ENCODE data around the gene ADGRL3. TPM values are rescaled to one million over a fixed set of nuclear protein-coding genes. Genes with fewer than 3 reads are reported as not detected.

ADGRL3 gene
- total RNA-seq, 1 donor from 2014 or later: 44.8 TPM

DNA sequence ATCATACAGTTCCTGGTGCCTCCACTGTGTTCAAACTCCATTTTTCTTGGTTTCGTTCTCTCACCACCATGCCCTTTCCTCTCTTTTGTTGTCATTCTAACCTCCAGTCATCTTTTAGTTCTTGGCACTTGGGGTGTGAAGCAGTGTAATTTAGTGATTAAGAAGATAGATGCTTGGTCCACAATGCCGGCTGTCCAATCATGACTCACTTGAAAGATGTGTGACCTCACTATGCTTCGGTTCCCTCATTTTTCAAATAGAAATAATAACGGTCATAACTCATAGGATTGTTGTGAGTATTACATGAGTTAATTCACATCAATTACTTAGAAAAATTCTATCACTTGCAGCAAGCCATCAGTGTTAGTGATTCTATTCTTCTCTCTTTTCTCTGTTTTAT lies 327.8 kb downstream of the ADGRL3 start:
- no peaks in the 10 kb centered on the region for H3K27me3 Mint-ChIP-seq (ENCODE audit: unreplicated experiment)

DNA sequence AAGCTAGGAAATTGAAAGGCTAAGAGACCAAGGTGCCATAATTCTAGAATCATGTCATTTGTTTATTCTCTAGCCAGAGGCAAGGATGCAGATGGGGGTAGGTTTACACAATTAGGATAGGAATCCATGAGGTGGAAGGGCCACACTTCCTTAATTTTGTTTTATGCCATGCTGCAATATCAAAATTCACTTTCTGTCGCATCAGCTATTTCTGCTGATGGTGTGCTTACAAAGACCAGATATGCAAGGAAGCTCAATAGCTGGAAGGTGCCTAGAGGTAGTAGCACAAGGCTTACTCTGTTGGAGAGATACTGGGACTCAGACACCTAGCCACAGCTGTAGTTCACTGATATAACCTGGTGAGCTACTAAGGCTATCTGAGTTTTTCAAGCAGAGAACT lies 328.5 kb downstream of the ADGRL3 start:
- H3K9me3 Mint-ChIP-seq (ENCODE audit: unreplicated experiment): no peaks in the 10 kb centered on the region
- H3K27ac Mint-ChIP-seq (ENCODE audit: unreplicated experiment): no peak overlapping the region
- H3K27me3 Mint-ChIP-seq (ENCODE audit: unreplicated experiment): no peaks in the 10 kb centered on the region
- no peak overlapping the region for H3K4me3 Mint-ChIP-seq (ENCODE audit: unreplicated experiment)
- H3K4me1 Mint-ChIP-seq (ENCODE audit: unreplicated experiment): no peaks in the 10 kb centered on the region
- TF ChIP-seq, protein P1, sequence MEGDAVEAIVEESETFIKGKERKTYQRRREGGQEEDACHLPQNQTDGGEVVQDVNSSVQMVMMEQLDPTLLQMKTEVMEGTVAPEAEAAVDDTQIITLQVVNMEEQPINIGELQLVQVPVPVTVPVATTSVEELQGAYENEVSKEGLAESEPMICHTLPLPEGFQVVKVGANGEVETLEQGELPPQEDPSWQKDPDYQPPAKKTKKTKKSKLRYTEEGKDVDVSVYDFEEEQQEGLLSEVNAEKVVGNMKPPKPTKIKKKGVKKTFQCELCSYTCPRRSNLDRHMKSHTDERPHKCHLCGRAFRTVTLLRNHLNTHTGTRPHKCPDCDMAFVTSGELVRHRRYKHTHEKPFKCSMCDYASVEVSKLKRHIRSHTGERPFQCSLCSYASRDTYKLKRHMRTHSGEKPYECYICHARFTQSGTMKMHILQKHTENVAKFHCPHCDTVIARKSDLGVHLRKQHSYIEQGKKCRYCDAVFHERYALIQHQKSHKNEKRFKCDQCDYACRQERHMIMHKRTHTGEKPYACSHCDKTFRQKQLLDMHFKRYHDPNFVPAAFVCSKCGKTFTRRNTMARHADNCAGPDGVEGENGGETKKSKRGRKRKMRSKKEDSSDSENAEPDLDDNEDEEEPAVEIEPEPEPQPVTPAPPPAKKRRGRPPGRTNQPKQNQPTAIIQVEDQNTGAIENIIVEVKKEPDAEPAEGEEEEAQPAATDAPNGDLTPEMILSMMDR (IDR thresholded peaks at IDR 0.05; ENCODE audit: unreplicated experiment): no peak
- H3K36me3 Mint-ChIP-seq (ENCODE audit: low read depth, unreplicated experiment): no peaks in the 10 kb centered on the region
- no peak for DNase-seq (ENCODE audit: low spot score)

More for the DNA sequence above, 327.8 kb downstream of the ADGRL3 start:
- no peak for DNase-seq (ENCODE audit: low spot score)
- TF ChIP-seq, protein P1 (IDR thresholded peaks at IDR 0.05; ENCODE audit: unreplicated experiment): no peak
- no peaks in the 10 kb centered on the region for H3K9me3 Mint-ChIP-seq (ENCODE audit: unreplicated experiment)
- no peak overlapping the region for H3K27ac Mint-ChIP-seq (ENCODE audit: unreplicated experiment)
- H3K4me3 Mint-ChIP-seq (ENCODE audit: unreplicated experiment): no peak overlapping the region
- H3K4me1 Mint-ChIP-seq (ENCODE audit: unreplicated experiment): no peaks in the 10 kb centered on the region
- no peaks in the 10 kb centered on the region for H3K36me3 Mint-ChIP-seq (ENCODE audit: low read depth, unreplicated experiment)

DNA sequence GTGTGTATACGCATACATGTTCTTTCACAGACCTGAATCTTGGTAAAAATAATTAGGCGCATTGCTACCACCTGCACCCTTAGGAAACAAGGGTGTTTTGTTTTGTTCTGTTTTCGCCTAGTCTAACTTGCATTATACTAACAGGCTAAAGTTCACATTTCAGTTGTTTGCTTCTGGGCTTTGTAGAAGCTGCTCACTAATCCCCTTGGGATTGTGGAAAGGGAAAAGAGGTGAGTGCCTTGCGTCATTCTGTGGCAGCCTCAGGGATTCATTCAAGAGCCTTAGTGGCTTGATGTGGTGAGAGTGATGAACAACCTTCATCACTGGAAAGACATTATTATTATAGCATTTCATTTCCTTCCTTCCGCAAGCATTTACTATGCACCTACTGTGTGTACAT lies 331.1 kb downstream of the ADGRL3 start:
- H3K4me3 Mint-ChIP-seq (ENCODE audit: unreplicated experiment): no peak overlapping the region
- H3K27ac Mint-ChIP-seq (ENCODE audit: unreplicated experiment): no peak overlapping the region
- TF ChIP-seq, protein P1 (IDR thresholded peaks at IDR 0.05; ENCODE audit: unreplicated experiment): no peak

DNA sequence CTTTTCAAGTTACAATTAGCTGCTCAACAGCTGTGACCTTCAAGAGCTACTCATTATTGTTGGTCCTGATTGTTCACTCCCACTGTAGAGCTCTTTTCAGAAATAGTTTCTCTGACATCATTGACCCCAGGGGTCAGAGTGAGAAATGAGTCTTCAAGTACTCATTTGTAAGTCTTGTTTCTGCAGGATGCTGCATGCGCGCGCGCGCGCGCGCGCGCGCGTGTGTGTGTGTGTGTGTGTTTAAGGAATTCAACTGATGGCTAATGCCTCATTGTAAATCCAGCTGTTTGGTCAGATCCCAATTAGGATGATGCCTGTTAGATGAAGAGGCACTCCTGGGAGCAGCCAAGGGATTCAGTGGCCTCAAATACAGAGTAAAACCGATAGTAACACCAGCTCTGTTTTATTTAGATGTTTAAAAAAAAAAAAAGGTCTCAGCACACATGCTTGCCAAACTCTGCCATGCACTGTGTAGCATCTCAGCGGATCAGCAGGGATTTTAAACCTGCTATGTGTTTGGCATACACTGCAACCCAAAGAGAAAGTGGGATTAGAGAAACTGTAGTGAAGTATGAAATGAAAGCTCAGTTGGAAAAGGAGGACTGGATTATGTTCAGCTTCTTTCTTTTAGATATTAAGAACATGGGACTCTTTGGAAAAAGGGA lies 332.3 kb downstream of the ADGRL3 start:
- Mint-ChIP-seq H3K27ac (ENCODE audit: unreplicated experiment) (no peak overlapping the region), H3K4me3 (ENCODE audit: unreplicated experiment) (no peak overlapping the region), H3K4me1 (ENCODE audit: unreplicated experiment) (no peaks in the 10 kb centered on the region), H3K36me3 (ENCODE audit: low read depth, unreplicated experiment) (no peaks in the 10 kb centered on the region), H3K27me3 (ENCODE audit: unreplicated experiment) (peaks cover 2% of the 10 kb centered on the region), H3K9me3 (ENCODE audit: unreplicated experiment) (no peaks in the 10 kb centered on the region)
- no peak for DNase-seq (ENCODE audit: low spot score)
- TF ChIP-seq, protein P1 (IDR thresholded peaks at IDR 0.05; ENCODE audit: unreplicated experiment): no peak

More for the DNA sequence above, 331.1 kb downstream of the ADGRL3 start:
- H3K4me1 Mint-ChIP-seq (ENCODE audit: unreplicated experiment): no peaks in the 10 kb centered on the region
- H3K36me3 Mint-ChIP-seq (ENCODE audit: low read depth, unreplicated experiment): no peaks in the 10 kb centered on the region
- no peak for DNase-seq (ENCODE audit: low spot score)
- H3K9me3 Mint-ChIP-seq (ENCODE audit: unreplicated experiment): no peaks in the 10 kb centered on the region
- H3K27me3 Mint-ChIP-seq (ENCODE audit: unreplicated experiment): peaks cover 2% of the 10 kb centered on the region

DNA sequence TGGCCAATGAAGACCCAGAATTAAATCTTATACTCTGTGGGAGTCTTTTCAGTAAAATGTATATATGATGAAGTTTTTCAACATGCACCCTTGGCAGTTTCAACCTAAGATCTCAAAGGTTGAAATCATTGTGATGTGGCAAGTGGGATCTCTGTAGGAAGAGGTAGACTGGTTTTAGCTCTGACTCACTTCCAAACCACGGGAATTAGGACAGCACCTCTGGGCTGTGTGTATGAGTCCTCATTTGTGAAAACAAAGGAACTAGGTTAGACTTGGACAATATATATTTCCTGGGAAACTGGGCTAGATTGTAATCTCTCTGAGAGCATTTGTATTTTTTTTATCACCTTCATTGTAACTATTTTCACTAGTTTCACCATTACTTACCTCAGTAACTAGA lies 333.0 kb downstream of the ADGRL3 start:
- TF ChIP-seq, protein P1 (IDR thresholded peaks at IDR 0.05; ENCODE audit: unreplicated experiment): no peak
- no peaks in the 10 kb centered on the region for H3K9me3 Mint-ChIP-seq (ENCODE audit: unreplicated experiment)

More for the DNA sequence above, 333.0 kb downstream of the ADGRL3 start:
- Mint-ChIP-seq H3K36me3 (ENCODE audit: low read depth, unreplicated experiment) (no peaks in the 10 kb centered on the region), H3K4me3 (ENCODE audit: unreplicated experiment) (no peak overlapping the region), H3K4me1 (ENCODE audit: unreplicated experiment) (no peaks in the 10 kb centered on the region), H3K27me3 (ENCODE audit: unreplicated experiment) (peaks cover 2% of the 10 kb centered on the region), H3K27ac (ENCODE audit: unreplicated experiment) (no peak overlapping the region)
- no peak for DNase-seq (ENCODE audit: low spot score)

Measured in endothelial cell (in vitro differentiated cells).